SK-N-SH (cell line): ENCODE measurements around the gene PCGF1. TPM values are rescaled to one million over a fixed set of nuclear protein-coding genes. Genes with fewer than 3 reads are reported as not detected.

ENCODE experiments used
- CTCF ChIA-PET: fragments of 300-600, 350-600 bp; formaldehyde crosslinking; extraction: SDS; loops from one replicate; lab custom pipeline; 2021; lab: Yijun Ruan, JAX
- POLR2A ChIA-PET: fragments of 350-600 bp; sonication (Branson Sonifier 250); formaldehyde crosslinking; extraction: SDS; loops from one replicate; lab custom pipeline; 2020; ENCODE audit warnings: antibody characterized with exemption, inconsistent platforms; lab: Yijun Ruan, JAX
- DNase-seq: peaks from one replicate; pipeline ENCODE4 v3.0.0; 2012
- H2AFZ ChIP-seq: fragments of 200-600 bp; sonication (generic); 2 replicates; pipeline ENCODE4 v1.8.1; 2016; ENCODE audit warnings: antibody characterized with exemption, mild to moderate bottlenecking, low read depth
- H3F3A ChIP-seq: fragments of 200-600 bp; sonication (generic); replicated peaks from 2 replicates; pipeline ENCODE3; 2016; ENCODE audit warnings: antibody characterized with exemption, mild to moderate bottlenecking; ENCODE audit not compliant: insufficient read depth
- H3K27ac ChIP-seq, 2 experiments: fragments of 200-500 bp in 1 of 2; fragments of 200-600 bp in 1 of 2; sonication (Bioruptor generic) in 1 of 2; sonication (generic), shearing (Covaris generic) in 1 of 2; 2 replicates each; pipeline versions ENCODE4 v1.5.1 to v1.6.1; 2014 to 2016; ENCODE audit warnings: low read depth in 2 of 2, inconsistent platforms in 1 of 2, low read length in 1 of 2, mild to moderate bottlenecking in 1 of 2, mixed read lengths in 1 of 2
- H3K27me3 ChIP-seq: fragments of 200-600 bp; sonication (generic), shearing (Covaris generic); 2 replicates; pipeline ENCODE4 v1.6.1; 2016; ENCODE audit warnings: mixed run types; ENCODE audit not compliant: insufficient read depth
- H3K36me3 ChIP-seq, 2 experiments: fragments of 200-500 bp in 1 of 2; fragments of 200-600 bp in 1 of 2; sonication (Bioruptor generic) in 1 of 2; sonication (generic) in 1 of 2; replicated peaks in 1 of 2; 2 replicates each; pipeline versions ENCODE3 to v1.5.1; 2014 to 2016; ENCODE audit warnings: low read length in 1 of 2, mild to moderate bottlenecking in 1 of 2; ENCODE audit not compliant: insufficient read depth in 2 of 2, control insufficient read depth in 1 of 2
- H3K4me1 ChIP-seq, 2 experiments: fragments of 200-500 bp in 1 of 2; fragments of 200-600 bp in 1 of 2; sonication (Bioruptor generic) in 1 of 2; sonication (generic), shearing (Covaris generic) in 1 of 2; 2 replicates each; pipeline versions ENCODE4 v1.5.1 to v1.6.1; 2014 to 2016; ENCODE audit warnings: low read depth in 1 of 2, low read length in 1 of 2, mixed run types in 1 of 2; ENCODE audit not compliant: insufficient read depth in 2 of 2, control insufficient read depth in 1 of 2
- H3K4me2 ChIP-seq: fragments of 200-600 bp; sonication (generic), shearing (Covaris generic); 2 replicates; pipeline ENCODE4 v1.6.1; 2017; ENCODE audit warnings: mixed run types
- H3K4me3 ChIP-seq, 2 experiments: fragments of 200-500 bp in 1 of 2; fragments of 200-600 bp in 1 of 2; sonication (Bioruptor generic) in 1 of 2; sonication (generic), shearing (Covaris generic) in 1 of 2; 2 replicates each; pipeline versions ENCODE4 v1.5.1 to v1.8.1; 2014 to 2016; ENCODE audit warnings: low read depth in 2 of 2, inconsistent platforms in 1 of 2, low read length in 1 of 2, mild to moderate bottlenecking in 1 of 2, mixed read lengths in 1 of 2, moderate library complexity in 1 of 2
- H3K79me2 ChIP-seq: fragments of 200-600 bp; sonication (generic); 2 replicates; pipeline ENCODE4 v1.8.1; 2017; ENCODE audit warnings: mild to moderate bottlenecking; ENCODE audit not compliant: insufficient read depth
- H3K9ac ChIP-seq: fragments of 200-600 bp; sonication (generic); 2 replicates; pipeline ENCODE4 v1.6.1; 2017; ENCODE audit warnings: mixed run types
- H3K9me2 ChIP-seq: fragments of 200-600 bp; sonication (generic); 2 replicates; pipeline ENCODE4 v1.6.1; 2017; ENCODE audit warnings: mixed run types
- H3K9me3 ChIP-seq: fragments of 200-600 bp; sonication (generic); 2 replicates; pipeline ENCODE4 v1.6.1; 2017; ENCODE audit warnings: mixed run types, mild to moderate bottlenecking, moderate library complexity
- H4K20me1 ChIP-seq: fragments of 200-600 bp; sonication (generic); 2 replicates; pipeline ENCODE4 v1.6.1; 2017; ENCODE audit warnings: mild to moderate bottlenecking, mixed run types; ENCODE audit not compliant: insufficient read depth
- CTCF ChIP-seq: fragments of 200-600 bp; sonication (generic); IDR thresholded peaks from 2 replicates; pipeline ENCODE4 v1.6.1; 2017; ENCODE audit warnings: antibody characterized with exemption, mild to moderate bottlenecking, moderate library complexity
- FOSL2 ChIP-seq: IDR thresholded peaks from 2 replicates; pipeline ENCODE4 v1.4.0; 2012; ENCODE audit warnings: low read depth, mild to moderate bottlenecking, moderate library complexity, borderline replicate concordance
- GABPA ChIP-seq: IDR thresholded peaks from 2 replicates; pipeline ENCODE4 v1.4.0; 2012; ENCODE audit warnings: low read depth, mild to moderate bottlenecking
- IRF3 ChIP-seq: fragments of 150-350 bp; IDR thresholded peaks from 2 replicates; pipeline ENCODE4 v1.6.1; 2016; ENCODE audit warnings: mild to moderate bottlenecking, low read depth, low read length
- MAX ChIP-seq: IDR thresholded peaks from 2 replicates; pipeline ENCODE4 v1.4.0; 2012; ENCODE audit warnings: low read depth
- MXI1 ChIP-seq: IDR thresholded peaks from 2 replicates; pipeline ENCODE4 v1.6.1; 2012; ENCODE audit warnings: mild to moderate bottlenecking, low read depth, low read length, improper control_type of control experiment
- NFIC ChIP-seq: IDR thresholded peaks from 2 replicates; pipeline ENCODE4 v1.4.0; 2012; ENCODE audit warnings: borderline replicate concordance
- NRF1 ChIP-seq: IDR thresholded peaks from 2 replicates; pipeline ENCODE4 v1.6.1; 2012; ENCODE audit warnings: low read depth, mild to moderate bottlenecking, low read length
- PBX3 ChIP-seq: IDR thresholded peaks from 2 replicates; pipeline ENCODE4; 2012
- RAD21 ChIP-seq: IDR thresholded peaks from 2 replicates; pipeline ENCODE4 v1.6.1; 2012; ENCODE audit warnings: mild to moderate bottlenecking, low read length
- RCOR1 ChIP-seq: fragments of 150-350 bp; IDR thresholded peaks from 2 replicates; pipeline ENCODE4 v1.6.1; 2017; ENCODE audit warnings: antibody characterized with exemption, low read length
- SIN3A ChIP-seq: IDR thresholded peaks from 2 replicates; pipeline ENCODE4 v1.6.1; 2012; ENCODE audit warnings: low read depth, mild to moderate bottlenecking, low read length, moderate library complexity, borderline replicate concordance
- USF1 ChIP-seq: IDR thresholded peaks from 2 replicates; pipeline ENCODE4 v1.4.0; 2012; ENCODE audit warnings: low read depth, borderline replicate concordance
- WGBS: methylation state at CpG from one replicate; pipeline ENCODE4 v1.1.6; 2017; ENCODE audit warnings: low lambda C conversion rate; 5-methylcytosine and 5-hydroxymethylcytosine counted together
- polyA plus RNA-seq, 3 experiments: library from polyadenylated mRNA; depleted of rRNA; stranded (reverse); fragments of >200 nt; gene quantifications; 2 replicates each; pipeline ENCODE4 v1.2.3, GENCODE V29; 2012

The PCGF1 gene
- polyA plus RNA-seq, 1 of the 3 experiments (the other 2 are of a cell fraction), result 44.9 TPM

- Histone ChIP-seq H3K9me3 (no peaks in the 10 kb centered on the region), H4K20me1 (no peaks in the 10 kb centered on the region), H2AFZ (peak overlapping the region; percentile 86; the same call in 1 of the 2 replicates), H3K4me3 (peak overlapping the region; percentile 70 to 97), H3K36me3 (peaks cover 11 to 20% of the 10 kb centered on the region in 2 experiments), H3K9ac (peak overlapping the region; percentile 79), H3K4me1 (peaks cover 13 to 16% of the 10 kb centered on the region in 2 experiments; a peak in 3 of 4 replicates), H3K27ac (peak overlapping the region; percentile 79 to 91), H3K9me2 (no peaks in the 10 kb centered on the region), H3K79me2 (peaks cover 76% of the 10 kb centered on the region), H3K4me2 (peak overlapping the region; percentile 86), H3F3A (peaks cover 3% of the 10 kb centered on the region), H3K27me3 (no peaks in the 10 kb centered on the region)
- 4% methylated on average over 26 of the region's 80 CpGs for WGBS
- ChIA-PET POLR2A (interaction anchor here (0.6 to 3.5 kb wide), 16 partner anchors 9 to 107 kb away, joined by 3 to 24 read pairs (median 8); partner anchors contain the start of genes AUP1, C2orf81, HTRA2 and INO80B), CTCF (interaction anchor here (0.6 to 7.5 kb wide), 27 partner anchors 10 to 147 kb away, joined by 3 to 116 read pairs (median 7); partner anchors contain the start of genes AUP1, DQX1, HTRA2 and LBX2)
- peak; percentile 75 for DNase-seq
- peak; percentile 28; the same call in 1 of the 2 replicates for TF ChIP-seq MXI1
- no peak for TF ChIP-seq GABPA
Measured at GRCh38 chr2:74481961-74482800, 25.3 kb downstream of the PCGF1 start.

- TF ChIP-seq USF1, result no peak
- TF ChIP-seq, all 33 proteins: peak for 0
- H3K27me3 ChIP-seq, result no peaks in the 10 kb centered on the region
- H4K20me1 ChIP-seq, result no peaks in the 10 kb centered on the region
- H3K4me1 ChIP-seq, result peaks cover 13 to 16% of the 10 kb centered on the region in 2 experiments; a peak in 3 of 4 replicates
- H3K9me2 ChIP-seq, result no peaks in the 10 kb centered on the region
- H3K79me2 ChIP-seq, result peaks cover 70% of the 10 kb centered on the region
- DNase-seq, result no peak
- ChIA-PET POLR2A (interaction anchor here (1.0 to 3.5 kb wide), 11 partner anchors 9 to 108 kb away, joined by 3 to 24 read pairs (median 8); partner anchors contain the start of genes AUP1, C2orf81, HTRA2 and MRPL53), CTCF (interaction anchor here (0.9 to 7.5 kb wide), 14 partner anchors 9 to 147 kb away, joined by 3 to 116 read pairs (median 8); partner anchors contain the start of genes AUP1, HTRA2, MRPL53 and PCGF1)
- H3K27ac ChIP-seq, result no peak overlapping the region
- no peak overlapping the region for H2AFZ ChIP-seq
- peak overlapping the region; percentile 79 for H3K9ac ChIP-seq
- no peaks in the 10 kb centered on the region for H3K9me3 ChIP-seq
- H3K36me3 ChIP-seq, result peaks cover 15 to 25% of the 10 kb centered on the region in 2 experiments
- peak overlapping the region; percentile 86 for H3K4me2 ChIP-seq
- H3F3A ChIP-seq, result peaks cover 3% of the 10 kb centered on the region
- H3K4me3 ChIP-seq, result peak overlapping the region; percentile 70 to 97
- WGBS, result 57% methylated on average over 2 of the region's 3 CpGs
Measured at GRCh38 chr2:74481431-74481830, 26.1 kb downstream of the PCGF1 start.

- Histone ChIP-seq H3K4me3 (no peak overlapping the region), H3K27ac (no peak overlapping the region), H3K4me1 (peaks cover 6 to 7% of the 10 kb centered on the region in 2 experiments; a peak in 2 of 4 replicates), H3K9me2 (no peaks in the 10 kb centered on the region), H3K27me3 (no peaks in the 10 kb centered on the region), H4K20me1 (no peaks in the 10 kb centered on the region), H3K4me2 (no peak overlapping the region), H3K79me2 (peaks cover 30% of the 10 kb centered on the region), H2AFZ (no peak overlapping the region), H3K9me3 (no peaks in the 10 kb centered on the region), H3F3A (peaks cover 35% of the 10 kb centered on the region), H3K9ac (no peak overlapping the region), H3K36me3 (peaks cover 24 to 37% of the 10 kb centered on the region in 2 experiments)
- DNase-seq, result peak; percentile 37
- ChIA-PET CTCF (interaction anchor here (0.7 to 3.9 kb wide), 8 partner anchors 9 to 216 kb away, joined by 3 to 28 read pairs (median 4); partner anchors contain the start of gene TLX2), POLR2A (interaction anchor here (6.9 kb wide), 1 partner anchor 15 kb away, joined by 60 read pairs; the partner anchor contains the start of gene WBP1)
- WGBS, result 95% methylated on average over 5 of the region's 5 CpGs
- TF ChIP-seq SIN3A (no peak), MXI1 (no peak), FOSL2 (no peak), NRF1 (no peak), MAX (no peak), NFIC (no peak), CTCF (peak; percentile 45), RCOR1 (no peak), PBX3 (no peak), RAD21 (peak; percentile 15; the same call in 1 of the 2 replicates), IRF3 (no peak)
Measured at GRCh38 chr2:74474899-74475298, 32.6 kb downstream of the PCGF1 start.
